Measurements from ENCODE around the gene BCAN.

DNA sequence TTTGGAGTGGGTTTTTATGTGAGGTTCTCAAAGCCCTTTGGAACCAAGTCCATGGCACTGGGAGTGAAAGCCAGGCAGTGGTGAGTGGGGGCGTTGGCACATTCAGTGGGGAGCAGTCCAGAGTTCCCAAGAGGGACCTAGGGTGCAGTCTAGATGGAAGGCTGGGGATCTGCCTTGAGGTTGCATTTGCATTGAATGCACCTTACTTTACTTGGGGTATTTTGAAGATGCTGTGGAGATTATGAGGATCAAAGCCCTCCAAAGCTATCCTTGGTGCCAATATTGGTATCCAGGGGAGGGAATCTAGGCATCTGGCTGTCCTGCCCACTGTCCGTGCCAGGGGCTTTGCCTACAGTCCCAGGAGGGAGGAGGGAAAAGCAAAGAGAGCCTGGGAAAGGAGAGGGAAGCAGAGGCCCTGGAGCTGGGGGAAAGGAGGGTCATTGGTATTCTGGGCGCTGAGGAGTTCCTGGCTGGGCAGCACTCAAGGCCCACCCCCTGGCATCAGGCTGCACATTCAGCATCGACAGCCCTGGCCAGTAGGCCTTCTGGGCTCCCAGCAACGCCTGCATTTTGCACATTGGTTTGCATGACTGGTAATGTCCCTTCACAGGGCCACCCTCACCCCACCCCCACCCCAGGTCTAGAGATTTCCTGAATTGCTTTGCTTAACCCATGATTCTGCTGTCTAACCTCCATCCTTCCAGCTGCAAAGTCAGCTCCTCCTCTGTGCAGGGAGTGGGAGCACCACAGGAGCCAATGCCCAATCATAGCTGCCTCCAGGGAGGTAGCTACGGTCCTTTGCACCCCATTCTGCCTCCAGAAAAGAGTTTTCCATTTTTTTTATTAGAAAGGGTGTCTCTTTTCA is 843 bp upstream of the BCAN start:
- TF ChIP-seq, protein P1, sequence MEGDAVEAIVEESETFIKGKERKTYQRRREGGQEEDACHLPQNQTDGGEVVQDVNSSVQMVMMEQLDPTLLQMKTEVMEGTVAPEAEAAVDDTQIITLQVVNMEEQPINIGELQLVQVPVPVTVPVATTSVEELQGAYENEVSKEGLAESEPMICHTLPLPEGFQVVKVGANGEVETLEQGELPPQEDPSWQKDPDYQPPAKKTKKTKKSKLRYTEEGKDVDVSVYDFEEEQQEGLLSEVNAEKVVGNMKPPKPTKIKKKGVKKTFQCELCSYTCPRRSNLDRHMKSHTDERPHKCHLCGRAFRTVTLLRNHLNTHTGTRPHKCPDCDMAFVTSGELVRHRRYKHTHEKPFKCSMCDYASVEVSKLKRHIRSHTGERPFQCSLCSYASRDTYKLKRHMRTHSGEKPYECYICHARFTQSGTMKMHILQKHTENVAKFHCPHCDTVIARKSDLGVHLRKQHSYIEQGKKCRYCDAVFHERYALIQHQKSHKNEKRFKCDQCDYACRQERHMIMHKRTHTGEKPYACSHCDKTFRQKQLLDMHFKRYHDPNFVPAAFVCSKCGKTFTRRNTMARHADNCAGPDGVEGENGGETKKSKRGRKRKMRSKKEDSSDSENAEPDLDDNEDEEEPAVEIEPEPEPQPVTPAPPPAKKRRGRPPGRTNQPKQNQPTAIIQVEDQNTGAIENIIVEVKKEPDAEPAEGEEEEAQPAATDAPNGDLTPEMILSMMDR (IDR thresholded peaks at IDR 0.05) = no peak
- no peak for TF ChIP-seq POLR2A (IDR thresholded peaks at IDR 0.05)
